Measurements from ENCODE around the gene CACNB1. TPM values are rescaled to one million over a fixed set of nuclear protein-coding genes. Genes with fewer than 3 reads are reported as not detected.

CACNB1 gene
- total and polyA plus RNA-seq, 2 experiments from 2014 or later = 6.6 to 7.1 TPM

GRCh38 chr17:39145143-39145542, 52.3 kb downstream of the CACNB1 start:
- no peak overlapping the region for H2AFZ ChIP-seq
- H3K79me2 ChIP-seq (ENCODE audit: insufficient read depth) = no peaks in the 10 kb centered on the region
- H3K4me2 ChIP-seq (ENCODE audit: unreplicated experiment) = no peak overlapping the region
- H3K9me3 ChIP-seq (ENCODE audit: low read depth) = no peaks in the 10 kb centered on the region
- TF ChIP-seq EZH2phosphoT487 (IDR thresholded peaks at IDR 0.05; ENCODE audit: insufficient read depth, low read depth) = no peak
- no peak for TF ChIP-seq EZH2 (IDR thresholded peaks at IDR 0.05; ENCODE audit: insufficient read depth, poor library complexity, severe bottlenecking)
- no peaks in the 10 kb centered on the region for H4K20me1 ChIP-seq (ENCODE audit: insufficient read depth)
- no peak overlapping the region for H3K4me3 ChIP-seq
- no peak overlapping the region for H3K9ac ChIP-seq
- H3K4me1 ChIP-seq (ENCODE audit: insufficient read depth) = peaks cover 11% of the 10 kb centered on the region; the same call in 1 of the 2 replicates
- no peaks in the 10 kb centered on the region for H3K9me2 ChIP-seq (ENCODE audit: insufficient read depth)
- no peak overlapping the region for H3K27ac ChIP-seq
- no peaks in the 10 kb centered on the region for H3K36me3 ChIP-seq (ENCODE audit: low read depth)
- 65 to 75% methylated on average over 2 to 3 of the region's 3 CpGs for WGBS, 2 experiments (ENCODE audit: low coverage in 1 of 2, low lambda C conversion rate in 2 of 2, missing lambda C conversion rate in 2 of 2)
- no peaks in the 10 kb centered on the region for H3F3A ChIP-seq (ENCODE audit: insufficient read depth)
- H3K27me3 ChIP-seq (replicated peaks; ENCODE audit: insufficient read depth) = no peaks in the 10 kb centered on the region; the same call in 1 of the 2 replicates
- in situ Hi-C loops (cut with MboI) = loop anchor here (5.0 kb wide), 1 partner anchor 73 kb away; no protein-coding TSS in a partner anchor
- no peak for DNase-seq

- H3K79me2 ChIP-seq (ENCODE audit: insufficient read depth) = no peaks in the 10 kb centered on the region
- H3K9me3 ChIP-seq (ENCODE audit: low read depth) = no peaks in the 10 kb centered on the region
- peaks cover 14% of the 10 kb centered on the region for H3K4me1 ChIP-seq (ENCODE audit: insufficient read depth)
- H2AFZ ChIP-seq = 0 out of 2 replicates have a peak overlapping the region, but pooled peaks have one; percentile 9
- H3K4me2 ChIP-seq (ENCODE audit: unreplicated experiment) = no peak overlapping the region
- peak overlapping the region; percentile 22 for H3K27ac ChIP-seq
- TF ChIP-seq EZH2 (IDR thresholded peaks at IDR 0.05; ENCODE audit: insufficient read depth, poor library complexity, severe bottlenecking) (no peak), EZH2phosphoT487 (IDR thresholded peaks at IDR 0.05; ENCODE audit: insufficient read depth, low read depth) (no peak)
- no peaks in the 10 kb centered on the region for H3K27me3 ChIP-seq (replicated peaks; ENCODE audit: insufficient read depth)
- H3F3A ChIP-seq (ENCODE audit: insufficient read depth) = no peaks in the 10 kb centered on the region
- 18 to 28% methylated on average over 7 to 9 of the region's 9 CpGs for WGBS, 2 experiments (ENCODE audit: low coverage in 1 of 2, low lambda C conversion rate in 2 of 2, missing lambda C conversion rate in 2 of 2)
- H3K36me3 ChIP-seq (ENCODE audit: low read depth) = no peaks in the 10 kb centered on the region
- no peak overlapping the region for H3K4me3 ChIP-seq
- no peaks in the 10 kb centered on the region for H4K20me1 ChIP-seq (ENCODE audit: insufficient read depth)
- 0 out of 2 replicates have a peak overlapping the region, but pooled peaks have one; percentile 13 for H3K9ac ChIP-seq
- H3K9me2 ChIP-seq (ENCODE audit: insufficient read depth) = no peaks in the 10 kb centered on the region
- in situ Hi-C loops (cut with MboI) = no loop called here
- peak; percentile 91 for DNase-seq
Observed at GRCh38 chr17:39144416-39144840, 53.0 kb downstream of the CACNB1 start.

- Histone ChIP-seq H3K27me3 (replicated peaks; ENCODE audit: insufficient read depth) (no peaks in the 10 kb centered on the region), H3K4me1 (ENCODE audit: insufficient read depth) (peaks cover 20% of the 10 kb centered on the region), H3K36me3 (ENCODE audit: low read depth) (no peaks in the 10 kb centered on the region), H3K4me3 (no peak overlapping the region), H4K20me1 (ENCODE audit: insufficient read depth) (no peaks in the 10 kb centered on the region), H3K4me2 (ENCODE audit: unreplicated experiment) (no peak overlapping the region), H3K9ac (0 out of 2 replicates have a peak overlapping the region, but pooled peaks have one; percentile 13), H3K9me3 (ENCODE audit: low read depth) (no peaks in the 10 kb centered on the region), H3F3A (ENCODE audit: insufficient read depth) (no peaks in the 10 kb centered on the region), H3K9me2 (ENCODE audit: insufficient read depth) (no peaks in the 10 kb centered on the region), H3K79me2 (ENCODE audit: insufficient read depth) (no peaks in the 10 kb centered on the region), H3K27ac (peak overlapping the region; percentile 22), H2AFZ (0 out of 2 replicates have a peak overlapping the region, but pooled peaks have one; percentile 9)
- DNase-seq = peak; percentile 22
- TF ChIP-seq EZH2phosphoT487 (IDR thresholded peaks at IDR 0.05; ENCODE audit: insufficient read depth, low read depth) (no peak), EZH2 (IDR thresholded peaks at IDR 0.05; ENCODE audit: insufficient read depth, poor library complexity, severe bottlenecking) (no peak)
- in situ Hi-C loops (cut with MboI) = no loop called here
- WGBS, 2 experiments (ENCODE audit: low coverage in 1 of 2, low lambda C conversion rate in 2 of 2, missing lambda C conversion rate in 2 of 2) = 45 to 48% methylated on average over 7 of the region's 7 CpGs
Observed at GRCh38 chr17:39143552-39144093, 53.8 kb downstream of the CACNB1 start.

GRCh38 chr17:39141915-39142664, 55.4 kb downstream of the CACNB1 start:
- Histone ChIP-seq H3K79me2 (ENCODE audit: insufficient read depth) (no peaks in the 10 kb centered on the region), H3K36me3 (ENCODE audit: low read depth) (no peaks in the 10 kb centered on the region), H3K4me1 (ENCODE audit: insufficient read depth) (peaks cover 25% of the 10 kb centered on the region), H3K4me2 (ENCODE audit: unreplicated experiment) (no peak overlapping the region), H4K20me1 (ENCODE audit: insufficient read depth) (no peaks in the 10 kb centered on the region), H2AFZ (no peak overlapping the region), H3K4me3 (no peak overlapping the region), H3K9me3 (ENCODE audit: low read depth) (no peaks in the 10 kb centered on the region), H3K27ac (no peak overlapping the region), H3F3A (ENCODE audit: insufficient read depth) (no peaks in the 10 kb centered on the region), H3K27me3 (replicated peaks; ENCODE audit: insufficient read depth) (no peaks in the 10 kb centered on the region), H3K9me2 (ENCODE audit: insufficient read depth) (no peaks in the 10 kb centered on the region), H3K9ac (no peak overlapping the region)
- WGBS, 2 experiments (ENCODE audit: low coverage in 1 of 2, low lambda C conversion rate in 2 of 2, missing lambda C conversion rate in 2 of 2) = 90 to 93% methylated on average over 11 of the region's 11 CpGs
- DNase-seq = no peak
- in situ Hi-C loops (cut with MboI) = no loop called here
- TF ChIP-seq EZH2 (IDR thresholded peaks at IDR 0.05; ENCODE audit: insufficient read depth, poor library complexity, severe bottlenecking) (no peak), EZH2phosphoT487 (IDR thresholded peaks at IDR 0.05; ENCODE audit: insufficient read depth, low read depth) (no peak)
